DND-41 (cell line): ENCODE measurements around the gene MAD2L1.

Experiments
- CTCF ChIP-seq: IDR thresholded peaks from 2 replicates; pipeline ENCODE4 v1.5.1; 2012; ENCODE audit warnings: borderline replicate concordance, low read length, moderate library complexity, mild to moderate bottlenecking; ENCODE audit not compliant: poor library complexity, severe bottlenecking; ENCODE audit errors: extremely low read depth
- EZH2 ChIP-seq: IDR thresholded peaks from 3 replicates; pipeline ENCODE4 v1.6.1; 2012; ENCODE audit warnings: borderline replicate concordance, low read depth, mild to moderate bottlenecking, moderate library complexity, low read length, inconsistent platforms; ENCODE audit not compliant: severe bottlenecking

- TF ChIP-seq CTCF: no peak
- no peak for TF ChIP-seq EZH2
Measured at GRCh38 chr4:120062663-120063195, 3.9 kb downstream of the MAD2L1 start.
